OCI-LY1 (cell line): ENCODE measurements around the gene PTPRE.

Experiments
- H2AFZ ChIP-seq: fragments of 200-600 bp; sonication (generic), shearing (Covaris generic); 2 replicates; pipeline ENCODE4 v1.6.0; 2014; ENCODE audit warnings: antibody characterized with exemption, mild to moderate bottlenecking, low read length
- H3F3A ChIP-seq: fragments of 200-600 bp; sonication (generic), shearing (Covaris generic); 2 replicates; pipeline ENCODE4 v1.6.0; 2014; ENCODE audit warnings: mild to moderate bottlenecking, antibody characterized with exemption, low read length, moderate library complexity; ENCODE audit not compliant: insufficient read depth
- H3K27ac ChIP-seq: fragments of 200-600 bp; sonication (generic); 2 replicates; pipeline ENCODE4 v1.5.1; 2014; ENCODE audit warnings: low read length, mixed run types, mild to moderate bottlenecking, low read depth; ENCODE audit not compliant: poor library complexity, severe bottlenecking
- H3K27me3 ChIP-seq: fragments of 200-600 bp; sonication (generic); 2 replicates; pipeline ENCODE4 v1.6.0; 2014; ENCODE audit warnings: antibody characterized with exemption, mild to moderate bottlenecking, low read length, moderate library complexity; ENCODE audit not compliant: insufficient read depth
- H3K36me3 ChIP-seq: fragments of 200-600 bp; sonication (generic); 2 replicates; pipeline ENCODE4 v1.6.1; 2014; ENCODE audit warnings: mild to moderate bottlenecking, antibody characterized with exemption, low read length, moderate library complexity, mixed read lengths; ENCODE audit not compliant: insufficient read depth
- H3K4me1 ChIP-seq: fragments of 200-600 bp; sonication (generic); 2 replicates; pipeline ENCODE4 v1.5.1; 2014; ENCODE audit warnings: mild to moderate bottlenecking, low read length, moderate library complexity; ENCODE audit not compliant: insufficient read depth, severe bottlenecking
- H3K4me2 ChIP-seq: fragments of 200-600 bp; sonication (generic), shearing (Covaris generic); 2 replicates; pipeline ENCODE4 v1.6.1; 2014; ENCODE audit warnings: low read length
- H3K4me3 ChIP-seq: fragments of 200-600 bp; sonication (generic); 2 replicates; pipeline ENCODE4 v1.5.1; 2014; ENCODE audit warnings: low read length, low read depth, mild to moderate bottlenecking, mixed read lengths; ENCODE audit not compliant: poor library complexity, severe bottlenecking
- H3K79me2 ChIP-seq: fragments of 200-600 bp; shearing (Covaris generic); 2 replicates; pipeline ENCODE4 v1.6.1; 2016; ENCODE audit warnings: mixed run types, low read length, mixed read lengths; ENCODE audit not compliant: insufficient read depth
- H3K9ac ChIP-seq: fragments of 200-600 bp; sonication (generic), shearing (Covaris generic); 2 replicates; pipeline ENCODE4 v1.6.1; 2014; ENCODE audit warnings: mild to moderate bottlenecking, low read length, mixed read lengths
- H3K9me2 ChIP-seq: fragments of 200-600 bp; sonication (generic), shearing (Covaris generic); 2 replicates; pipeline ENCODE4 v1.6.1; 2014; ENCODE audit warnings: low read depth, mild to moderate bottlenecking, low read length, mixed read lengths
- H3K9me3 ChIP-seq: fragments of 200-600 bp; shearing (Covaris generic); 2 replicates; pipeline ENCODE4 v1.6.1; 2014; ENCODE audit warnings: low read length, mixed read lengths
- H4K20me1 ChIP-seq: fragments of 200-600 bp; sonication (generic), shearing (Covaris generic); 2 replicates; pipeline ENCODE4 v1.6.0; 2016; ENCODE audit warnings: mild to moderate bottlenecking, low read length; ENCODE audit not compliant: insufficient read depth
- EZH2 ChIP-seq: fragments of 200-600 bp; sonication (generic), shearing (Covaris generic); IDR thresholded peaks from 2 replicates; pipeline ENCODE4 v1.8.0; 2017; ENCODE audit warnings: borderline replicate concordance, mixed run types, mild to moderate bottlenecking, antibody characterized with exemption, low read length, moderate library complexity, mixed read lengths
- TF ChIP-seq, protein P1 (sequence below): fragments of 200-600 bp; sonication (generic), shearing (Covaris generic); IDR thresholded peaks from 2 replicates; pipeline ENCODE4 v1.5.1; 2017; ENCODE audit warnings: mild to moderate bottlenecking, antibody characterized with exemption, low read length, moderate library complexity, mixed read lengths

Gene PTPRE

DNA sequence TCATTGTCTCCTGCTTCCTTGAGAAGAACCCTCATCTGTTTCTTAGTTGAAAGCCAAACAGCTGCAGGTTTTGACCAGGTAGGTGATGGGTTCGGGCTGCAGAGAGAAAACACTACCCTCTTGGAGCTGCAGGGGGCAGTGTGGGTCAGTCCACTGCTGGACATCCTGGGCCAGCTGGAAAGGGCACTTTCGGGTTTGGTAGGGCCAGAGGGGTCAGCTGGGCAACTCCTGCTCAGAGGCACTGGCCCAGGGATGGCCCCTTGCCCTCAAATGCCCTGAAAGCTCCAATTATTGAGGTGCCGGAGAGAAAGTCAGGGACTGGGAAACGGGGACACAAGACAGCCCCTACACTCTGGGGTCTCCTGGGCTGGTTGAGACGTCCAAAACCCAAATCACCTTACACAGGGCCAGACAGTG is 128.7 kb downstream of the PTPRE start:
- H3K9me2 ChIP-seq = no peaks in the 10 kb centered on the region
- no peaks in the 10 kb centered on the region for H3K4me1 ChIP-seq
- no peak overlapping the region for H3K4me2 ChIP-seq
- no peaks in the 10 kb centered on the region for H3K79me2 ChIP-seq
- no peaks in the 10 kb centered on the region for H3K9me3 ChIP-seq
- no peak overlapping the region for H3K4me3 ChIP-seq
- H3K27ac ChIP-seq = no peak overlapping the region
- no peaks in the 10 kb centered on the region for H3F3A ChIP-seq
- no peak overlapping the region for H3K9ac ChIP-seq
- H2AFZ ChIP-seq = no peak overlapping the region
- H3K27me3 ChIP-seq = no peaks in the 10 kb centered on the region
- TF ChIP-seq, protein P1, sequence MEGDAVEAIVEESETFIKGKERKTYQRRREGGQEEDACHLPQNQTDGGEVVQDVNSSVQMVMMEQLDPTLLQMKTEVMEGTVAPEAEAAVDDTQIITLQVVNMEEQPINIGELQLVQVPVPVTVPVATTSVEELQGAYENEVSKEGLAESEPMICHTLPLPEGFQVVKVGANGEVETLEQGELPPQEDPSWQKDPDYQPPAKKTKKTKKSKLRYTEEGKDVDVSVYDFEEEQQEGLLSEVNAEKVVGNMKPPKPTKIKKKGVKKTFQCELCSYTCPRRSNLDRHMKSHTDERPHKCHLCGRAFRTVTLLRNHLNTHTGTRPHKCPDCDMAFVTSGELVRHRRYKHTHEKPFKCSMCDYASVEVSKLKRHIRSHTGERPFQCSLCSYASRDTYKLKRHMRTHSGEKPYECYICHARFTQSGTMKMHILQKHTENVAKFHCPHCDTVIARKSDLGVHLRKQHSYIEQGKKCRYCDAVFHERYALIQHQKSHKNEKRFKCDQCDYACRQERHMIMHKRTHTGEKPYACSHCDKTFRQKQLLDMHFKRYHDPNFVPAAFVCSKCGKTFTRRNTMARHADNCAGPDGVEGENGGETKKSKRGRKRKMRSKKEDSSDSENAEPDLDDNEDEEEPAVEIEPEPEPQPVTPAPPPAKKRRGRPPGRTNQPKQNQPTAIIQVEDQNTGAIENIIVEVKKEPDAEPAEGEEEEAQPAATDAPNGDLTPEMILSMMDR = peak; percentile 89
- no peak for TF ChIP-seq EZH2
- H3K36me3 ChIP-seq = no peaks in the 10 kb centered on the region
- H4K20me1 ChIP-seq = no peaks in the 10 kb centered on the region

DNA sequence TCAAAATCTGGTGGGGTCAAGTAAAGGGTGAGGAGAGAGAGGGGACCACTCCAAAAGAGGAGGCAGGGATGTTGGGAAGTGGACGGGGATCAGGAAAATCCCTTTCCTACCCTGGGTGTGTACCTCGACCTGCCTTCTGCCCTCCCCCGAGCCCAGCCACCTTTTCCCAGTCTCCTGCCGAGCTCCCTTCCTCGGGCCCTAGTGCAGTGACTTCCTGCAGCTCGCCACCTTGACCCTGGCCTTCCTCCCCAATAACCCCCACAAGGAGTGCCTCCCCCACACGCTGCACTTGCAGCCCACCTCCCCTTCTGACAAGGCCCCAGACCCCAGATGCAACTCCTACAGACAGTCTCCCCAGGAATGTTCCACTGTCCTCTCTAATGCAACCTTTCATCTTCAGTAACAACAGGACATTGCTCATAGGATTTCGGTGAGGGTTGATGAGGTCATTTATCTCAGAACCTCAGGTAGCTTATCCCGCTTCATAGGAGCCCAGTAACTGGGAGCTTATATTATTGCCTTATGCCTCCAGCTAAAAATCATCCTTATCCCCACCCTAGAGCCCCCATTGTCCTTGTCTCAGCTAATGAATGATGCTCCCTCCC is 129.2 kb downstream of the PTPRE start:
- H3F3A ChIP-seq = no peaks in the 10 kb centered on the region
- no peak overlapping the region for H2AFZ ChIP-seq
- no peaks in the 10 kb centered on the region for H3K36me3 ChIP-seq
- H3K4me2 ChIP-seq = no peak overlapping the region
- no peaks in the 10 kb centered on the region for H4K20me1 ChIP-seq
- H3K9ac ChIP-seq = no peak overlapping the region
- no peaks in the 10 kb centered on the region for H3K27me3 ChIP-seq
- no peak for TF ChIP-seq EZH2
- TF ChIP-seq, protein P1 = no peak
- H3K4me3 ChIP-seq = no peak overlapping the region
- no peak overlapping the region for H3K27ac ChIP-seq
- H3K9me2 ChIP-seq = no peaks in the 10 kb centered on the region
- no peaks in the 10 kb centered on the region for H3K9me3 ChIP-seq
- no peaks in the 10 kb centered on the region for H3K4me1 ChIP-seq
- no peaks in the 10 kb centered on the region for H3K79me2 ChIP-seq

DNA sequence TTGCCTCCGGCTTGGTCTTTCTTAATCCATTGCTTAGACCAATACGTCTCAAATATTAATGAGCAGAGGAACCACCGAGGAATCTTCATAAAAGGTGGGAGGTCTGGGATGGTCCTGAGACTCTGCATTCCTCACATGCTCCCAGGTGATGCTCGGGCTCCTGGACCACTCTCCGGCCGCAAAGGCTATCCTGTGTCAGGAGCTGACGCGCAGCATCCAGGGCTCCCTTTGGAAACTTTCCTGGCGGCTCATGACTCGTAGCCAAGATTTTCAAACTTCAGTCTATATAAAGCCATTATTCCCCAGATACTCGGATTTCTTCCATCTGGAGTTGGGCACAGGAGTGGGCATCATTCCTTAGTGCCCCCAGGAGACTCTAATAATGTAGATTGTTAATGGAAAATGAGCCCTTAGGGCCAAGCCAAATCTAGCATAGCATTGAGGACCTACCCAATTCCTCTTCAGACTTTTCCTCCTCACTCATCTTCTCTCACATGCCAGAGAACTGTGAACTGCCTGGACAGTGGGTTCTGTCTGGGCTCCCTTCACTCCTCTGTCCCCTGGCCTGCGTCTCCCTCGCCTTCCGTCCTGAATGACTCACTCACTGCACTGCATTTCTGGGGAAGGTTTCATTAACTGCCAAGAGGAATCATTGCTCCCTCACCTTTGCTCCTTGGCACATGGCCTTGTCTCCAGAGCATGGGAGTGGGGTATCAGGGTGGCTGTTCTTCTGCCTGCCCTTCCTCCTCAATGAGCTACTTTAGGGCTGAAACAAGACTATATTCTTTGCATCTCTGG is 130.0 kb downstream of the PTPRE start:
- TF ChIP-seq, protein P1 = no peak
- no peak for TF ChIP-seq EZH2
- H3K27ac ChIP-seq = no peak overlapping the region
- H3K4me2 ChIP-seq = no peak overlapping the region

More for the DNA sequence above, 130.0 kb downstream of the PTPRE start:
- Histone ChIP-seq H3K4me1 (no peaks in the 10 kb centered on the region), H2AFZ (no peak overlapping the region), H3K79me2 (no peaks in the 10 kb centered on the region), H3K36me3 (no peaks in the 10 kb centered on the region), H3K9me2 (no peaks in the 10 kb centered on the region), H3K27me3 (no peaks in the 10 kb centered on the region), H3K9me3 (no peaks in the 10 kb centered on the region), H3F3A (no peaks in the 10 kb centered on the region), H3K4me3 (no peak overlapping the region), H3K9ac (no peak overlapping the region), H4K20me1 (no peaks in the 10 kb centered on the region)
